H1 (cell line): Measurements from ENCODE around the gene RPTOR.

Experiments used
- EZH2 ChIP-seq: fragments of 200-600 bp; sonication (generic); IDR thresholded peaks from 2 replicates; pipeline ENCODE4 v1.7.1; 2012; ENCODE audit warnings: low read depth, mild to moderate bottlenecking, moderate library complexity, low read length, inconsistent platforms; ENCODE audit not compliant: severe bottlenecking
- GTF2F1 ChIP-seq: IDR thresholded peaks from 2 replicates; pipeline ENCODE4 v1.6.1; 2012; ENCODE audit warnings: low read depth, low read length, improper control_type of control experiment, borderline replicate concordance
- NRF1 ChIP-seq: IDR thresholded peaks from 2 replicates; pipeline ENCODE4 v1.6.1; 2011; ENCODE audit warnings: mild to moderate bottlenecking, low read depth, low read length, improper control_type of control experiment
- POLR2A ChIP-seq, 2 experiments: IDR thresholded peaks; 1 replicate in 1 of 2; 2 replicates in 1 of 2; pipeline ENCODE4 v1.6.1; 2011; ENCODE audit warnings: low read depth in 2 of 2, low read length in 2 of 2, mild to moderate bottlenecking in 2 of 2; ENCODE audit errors: control extremely low read depth in 1 of 2
- POLR2AphosphoS5 ChIP-seq: IDR thresholded peaks from 2 replicates; pipeline ENCODE4 v1.6.1; 2011; ENCODE audit warnings: low read depth, low read length
- RFX5 ChIP-seq: IDR thresholded peaks from 2 replicates; pipeline ENCODE4 v1.6.1; 2011; ENCODE audit warnings: low read depth, low read length, improper control_type of control experiment, borderline replicate concordance
- SIN3A ChIP-seq, 2 experiments: IDR thresholded peaks in 1 of 2; conservative IDR thresholded peaks in 1 of 2; 2 replicates each; pipeline ENCODE4 v1.6.1; 2011 to 2012; ENCODE audit warnings: low read length in 2 of 2, improper control_type of control experiment in 1 of 2, low read depth in 1 of 2, mild to moderate bottlenecking in 1 of 2
- SIRT6 ChIP-seq: IDR thresholded peaks from one replicate; pipeline ENCODE4 v1.7.1; 2012; ENCODE audit warnings: low read length, inconsistent platforms
- YY1 ChIP-seq: IDR thresholded peaks from 2 replicates; pipeline ENCODE4 v1.6.1; 2011; ENCODE audit warnings: low read depth, mild to moderate bottlenecking, low read length
- TF ChIP-seq, protein P1 (sequence below), 3 experiments: IDR thresholded peaks; 1 replicate in 2 of 3; 2 replicates in 1 of 3; pipeline versions ENCODE4 v1.5.1 to v1.6.1; 2011; ENCODE audit warnings: low read length in 3 of 3, mild to moderate bottlenecking in 3 of 3, inconsistent platforms in 2 of 3, low read depth in 1 of 3, moderate library complexity in 1 of 3; ENCODE audit not compliant: insufficient read depth in 1 of 3; ENCODE audit errors: control extremely low read depth in 1 of 3

DNA sequence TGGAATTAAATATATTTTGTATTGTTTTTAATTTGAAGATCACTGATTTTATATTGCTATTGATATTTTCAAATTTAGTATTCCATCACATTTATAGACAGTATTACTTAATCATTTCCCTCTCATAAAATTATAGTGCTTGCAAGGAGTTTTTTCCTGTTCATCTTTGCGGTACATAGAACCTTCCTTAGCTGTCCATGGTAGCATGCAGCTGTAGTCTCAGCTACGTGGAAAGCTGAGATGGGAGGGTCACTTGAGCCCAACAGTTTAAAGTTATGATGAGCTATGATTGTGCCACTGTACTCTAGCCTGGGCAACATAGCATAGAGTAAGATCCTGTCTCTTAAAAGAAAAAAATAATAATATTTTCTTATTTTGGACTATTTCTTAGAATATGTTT lies 231.2 kb downstream of the RPTOR start:
- no peak for TF ChIP-seq EZH2
- TF ChIP-seq NRF1 = no peak
- TF ChIP-seq POLR2A (IDR thresholded peaks at IDR 0.05; ENCODE audit: control extremely low read depth in 1 of 2, low read depth in 2 of 2, low read length in 2 of 2) = no peak
- TF ChIP-seq, protein P1, sequence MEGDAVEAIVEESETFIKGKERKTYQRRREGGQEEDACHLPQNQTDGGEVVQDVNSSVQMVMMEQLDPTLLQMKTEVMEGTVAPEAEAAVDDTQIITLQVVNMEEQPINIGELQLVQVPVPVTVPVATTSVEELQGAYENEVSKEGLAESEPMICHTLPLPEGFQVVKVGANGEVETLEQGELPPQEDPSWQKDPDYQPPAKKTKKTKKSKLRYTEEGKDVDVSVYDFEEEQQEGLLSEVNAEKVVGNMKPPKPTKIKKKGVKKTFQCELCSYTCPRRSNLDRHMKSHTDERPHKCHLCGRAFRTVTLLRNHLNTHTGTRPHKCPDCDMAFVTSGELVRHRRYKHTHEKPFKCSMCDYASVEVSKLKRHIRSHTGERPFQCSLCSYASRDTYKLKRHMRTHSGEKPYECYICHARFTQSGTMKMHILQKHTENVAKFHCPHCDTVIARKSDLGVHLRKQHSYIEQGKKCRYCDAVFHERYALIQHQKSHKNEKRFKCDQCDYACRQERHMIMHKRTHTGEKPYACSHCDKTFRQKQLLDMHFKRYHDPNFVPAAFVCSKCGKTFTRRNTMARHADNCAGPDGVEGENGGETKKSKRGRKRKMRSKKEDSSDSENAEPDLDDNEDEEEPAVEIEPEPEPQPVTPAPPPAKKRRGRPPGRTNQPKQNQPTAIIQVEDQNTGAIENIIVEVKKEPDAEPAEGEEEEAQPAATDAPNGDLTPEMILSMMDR (IDR thresholded peaks at IDR 0.05; ENCODE audit: control extremely low read depth in 1 of 3, insufficient read depth in 1 of 3, low read depth in 1 of 3, low read length in 3 of 3) = no peak
- no peak for TF ChIP-seq GTF2F1
- no peak for TF ChIP-seq SIN3A (conservative IDR thresholded peaks at IDR 0.05 in 1 of 2, IDR thresholded peaks at IDR 0.05 in 1 of 2; ENCODE audit: low read depth in 1 of 2, low read length in 2 of 2)
- no peak for TF ChIP-seq POLR2AphosphoS5
- TF ChIP-seq SIRT6 = no peak
- TF ChIP-seq RFX5 = no peak
- TF ChIP-seq YY1 = no peak
